HG03460 (cell line): Measurements from ENCODE around the gene MAP3K1.
"Not testable (repeated sequence)": the region's sequence is repeated elsewhere in the genome, so short reads cannot be mapped to it uniquely, and the experiment has no call there.

ENCODE experiments used
- ATAC-seq: cut with Tn5 transposase; IDR thresholded peaks from one replicate; pipeline ENCODE4 v1.9.1; 2021; ENCODE audit not compliant: unreplicated experiment

Gene MAP3K1

GRCh38 chr5:56815658-56816545, 553 bp downstream of the MAP3K1 start:
- peak; percentile 29 for ATAC-seq

GRCh38 chr5:56816546-56817081, 1.3 kb downstream of the MAP3K1 start:
- peak; percentile 50 for ATAC-seq

GRCh38 chr5:56817263-56818014, 2.1 kb downstream of the MAP3K1 start:
- ATAC-seq = no peak

GRCh38 chr5:56818450-56819037, 3.2 kb downstream of the MAP3K1 start:
- ATAC-seq = no peak

- ATAC-seq = no peak
Measured at GRCh38 chr5:56819060-56819881, 3.9 kb downstream of the MAP3K1 start.

GRCh38 chr5:56821868-56822267, 6.5 kb downstream of the MAP3K1 start:
- not testable (repeated sequence) for ATAC-seq

- no peak for ATAC-seq
Measured at GRCh38 chr5:56822981-56823380, 7.6 kb downstream of the MAP3K1 start.

- no peak for ATAC-seq
Measured at GRCh38 chr5:56824019-56824418, 8.7 kb downstream of the MAP3K1 start.

- no peak for ATAC-seq
Measured at GRCh38 chr5:56825222-56825824, 10.0 kb downstream of the MAP3K1 start.

GRCh38 chr5:56827049-56827448, 11.7 kb downstream of the MAP3K1 start:
- no peak for ATAC-seq

- no peak for ATAC-seq
Measured at GRCh38 chr5:56827924-56828323, 12.6 kb downstream of the MAP3K1 start.

GRCh38 chr5:56829137-56829908, 14.0 kb downstream of the MAP3K1 start:
- ATAC-seq = peak; percentile 80

- no peak for ATAC-seq
Measured at GRCh38 chr5:56831773-56832172, 16.4 kb downstream of the MAP3K1 start.

GRCh38 chr5:56833325-56833724, 18.0 kb downstream of the MAP3K1 start:
- no peak for ATAC-seq

GRCh38 chr5:56837381-56837780, 22.0 kb downstream of the MAP3K1 start:
- ATAC-seq = no peak

- ATAC-seq = no peak
Measured at GRCh38 chr5:56837956-56838355, 22.6 kb downstream of the MAP3K1 start.

GRCh38 chr5:56838409-56839039, 23.2 kb downstream of the MAP3K1 start:
- ATAC-seq = no peak

GRCh38 chr5:56839062-56839461, 23.7 kb downstream of the MAP3K1 start:
- no peak for ATAC-seq

- ATAC-seq = no peak
Measured at GRCh38 chr5:56840597-56840996, 25.2 kb downstream of the MAP3K1 start.
